Immature natural killer cell (primary cell): ENCODE data around the gene URI1. TPM values are rescaled to one million over a fixed set of nuclear protein-coding genes. Genes with fewer than 3 reads are reported as not detected.
"Not testable (repeated sequence)": the region's sequence is repeated elsewhere in the genome, so short reads cannot be mapped to it uniquely, and the experiment has no call there.

ENCODE experiments used
- DNase-seq, 3 donors: peaks; one replicate each; pipeline ENCODE4 v3.0.0; 2022; ENCODE audit warnings: mixed read lengths in 1 of 3
- H3K27ac Mint-ChIP-seq, 6 donors: one replicate each; pipeline ENCODE4 v1.8.0; 2020; ENCODE audit warnings: mixed read lengths in 6 of 6, mild to moderate bottlenecking in 5 of 6, inconsistent platforms in 4 of 6, moderate library complexity in 3 of 6
- H3K27me3 Mint-ChIP-seq, 3 donors: one replicate each; pipeline ENCODE4 v1.8.0; 2020 to 2021; ENCODE audit warnings: low read depth in 3 of 3, mild to moderate bottlenecking in 3 of 3, mixed read lengths in 3 of 3, moderate library complexity in 3 of 3, inconsistent platforms in 1 of 3
- H3K36me3 Mint-ChIP-seq, 3 donors: one replicate each; pipeline ENCODE4 v1.8.0; 2020; ENCODE audit warnings: mixed read lengths in 3 of 3, inconsistent platforms in 2 of 3, mild to moderate bottlenecking in 2 of 3
- H3K4me1 Mint-ChIP-seq, 2 donors: one replicate each; pipeline ENCODE4 v1.8.0; 2020; ENCODE audit warnings: inconsistent platforms in 2 of 2, mild to moderate bottlenecking in 2 of 2, mixed read lengths in 2 of 2, moderate library complexity in 1 of 2
- H3K4me3 Mint-ChIP-seq, 5 donors: one replicate each; pipeline ENCODE4 v1.8.0; 2020; ENCODE audit warnings: mild to moderate bottlenecking in 5 of 5, mixed read lengths in 5 of 5, inconsistent platforms in 3 of 5, moderate library complexity in 3 of 5
- H3K9me3 Mint-ChIP-seq, 6 donors: one replicate each; pipeline ENCODE4 v1.8.0; 2020; ENCODE audit warnings: mild to moderate bottlenecking in 6 of 6, mixed read lengths in 6 of 6, inconsistent platforms in 4 of 6, moderate library complexity in 3 of 6
- polyA plus RNA-seq, 3 donors: library from polyadenylated mRNA; unstranded; fragments of 300-500 nt; fragmentation: Illumina TruSeq; gene quantifications; one replicate each; pipeline ENCODE4 v1.2.3, GENCODE V29; 2021

Gene URI1
- polyA plus RNA-seq, 3 donors from 2014 or later: 15.6 to 24.6 (median 18.1) TPM

GRCh38 chr19:30028118-30028991, 86.3 kb downstream of the URI1 start:
- H3K27me3 Mint-ChIP-seq: no peaks in the 10 kb centered on the region
- H3K4me3 Mint-ChIP-seq: no peak overlapping the region

GRCh38 chr19:30028992-30029343, 86.9 kb downstream of the URI1 start:
- peaks cover 20 to 21% of the 10 kb centered on the region in 2 donors for H3K4me1 Mint-ChIP-seq
- no peak overlapping the region for H3K27ac Mint-ChIP-seq
- H3K9me3 Mint-ChIP-seq: no peaks in the 10 kb centered on the region
- H3K27me3 Mint-ChIP-seq: no peaks in the 10 kb centered on the region
- H3K36me3 Mint-ChIP-seq: peaks cover 15 to 32% (median 22%) of the 10 kb centered on the region in 3 donors
- no peak for DNase-seq
- H3K4me3 Mint-ChIP-seq: no peak overlapping the region

More at GRCh38 chr19:30028118-30028991, 86.3 kb downstream of the URI1 start:
- Mint-ChIP-seq H3K27ac (no peak overlapping the region), H3K4me1 (peaks cover 20 to 26% of the 10 kb centered on the region in 2 donors), H3K9me3 (no peaks in the 10 kb centered on the region), H3K36me3 (peaks cover 12 to 28% (median 16%) of the 10 kb centered on the region in 3 donors)
- no peak for DNase-seq

- Mint-ChIP-seq H3K27me3 (no peaks in the 10 kb centered on the region), H3K27ac (no peak overlapping the region), H3K4me3 (no peak overlapping the region), H3K9me3 (peaks cover 0 to 9% (median under 1%) of the 10 kb centered on the region in 6 donors), H3K36me3 (peaks cover 23 to 42% (median 31%) of the 10 kb centered on the region in 3 donors), H3K4me1 (peaks cover 20 to 21% of the 10 kb centered on the region in 2 donors)
- no peak for DNase-seq
Measured at GRCh38 chr19:30029721-30030510, 87.9 kb downstream of the URI1 start.

- Mint-ChIP-seq H3K27ac (peak overlapping the region in 1 of 6 donors; percentile 14), H3K9me3 (peaks cover 0 to 11% (median 2%) of the 10 kb centered on the region in 6 donors), H3K36me3 (peaks cover 54 to 76% (median 66%) of the 10 kb centered on the region in 3 donors), H3K4me1 (peaks cover 2 to 4% of the 10 kb centered on the region in 2 donors), H3K27me3 (peaks cover 0 to 1% (median 1%) of the 10 kb centered on the region in 3 donors), H3K4me3 (no peak overlapping the region)
- no peak for DNase-seq
Measured at GRCh38 chr19:30034321-30034720, 92.3 kb downstream of the URI1 start.

- no peak for DNase-seq
- Mint-ChIP-seq H3K27me3 (peaks cover 1 to 2% (median 1%) of the 10 kb centered on the region in 3 donors), H3K4me1 (no peaks in the 10 kb centered on the region), H3K27ac (no peak overlapping the region), H3K36me3 (peaks cover 49 to 63% (median 62%) of the 10 kb centered on the region in 3 donors), H3K9me3 (peaks cover 0 to 11% (median 2%) of the 10 kb centered on the region in 6 donors), H3K4me3 (no peak overlapping the region)
Measured at GRCh38 chr19:30036154-30037129, 94.4 kb downstream of the URI1 start.

- H3K36me3 Mint-ChIP-seq: peaks cover 44 to 61% (median 53%) of the 10 kb centered on the region in 3 donors
- DNase-seq: no peak
- H3K27me3 Mint-ChIP-seq: peaks cover 1 to 2% (median 1%) of the 10 kb centered on the region in 3 donors
- H3K4me1 Mint-ChIP-seq: no peaks in the 10 kb centered on the region
- peaks cover 0 to 11% (median 2%) of the 10 kb centered on the region in 6 donors for H3K9me3 Mint-ChIP-seq
- H3K4me3 Mint-ChIP-seq: no peak overlapping the region
- no peak overlapping the region for H3K27ac Mint-ChIP-seq
Measured at GRCh38 chr19:30037835-30038234, 95.8 kb downstream of the URI1 start.

GRCh38 chr19:30041931-30042330, 99.9 kb downstream of the URI1 start:
- H3K27me3 Mint-ChIP-seq, H3K27ac Mint-ChIP-seq, DNase-seq, H3K9me3 Mint-ChIP-seq, H3K4me3 Mint-ChIP-seq: not testable (repeated sequence)
- H3K36me3 Mint-ChIP-seq: peaks cover 12 to 28% (median 14%) of the 10 kb centered on the region in 3 donors
- H3K4me1 Mint-ChIP-seq: peaks cover 7 to 10% of the 10 kb centered on the region in 2 donors

- H3K9me3 Mint-ChIP-seq, H3K27me3 Mint-ChIP-seq, H3K27ac Mint-ChIP-seq, DNase-seq, H3K4me3 Mint-ChIP-seq: not testable (repeated sequence)
- peaks cover 13 to 19% of the 10 kb centered on the region in 2 donors for H3K4me1 Mint-ChIP-seq
- H3K36me3 Mint-ChIP-seq: peaks cover under 1 to 17% (median 3%) of the 10 kb centered on the region in 3 donors
Measured at GRCh38 chr19:30043008-30043407, 101.0 kb downstream of the URI1 start.

GRCh38 chr19:30044273-30045248, 102.5 kb downstream of the URI1 start:
- DNase-seq: no peak
- Mint-ChIP-seq H3K4me3 (no peak overlapping the region), H3K27ac (no peak overlapping the region), H3K4me1 (peaks cover 13 to 19% of the 10 kb centered on the region in 2 donors), H3K9me3 (no peaks in the 10 kb centered on the region), H3K36me3 (peaks cover 0 to 10% (median 0%) of the 10 kb centered on the region in 3 donors), H3K27me3 (peaks cover 0 to 2% (median 0%) of the 10 kb centered on the region in 3 donors)

- Mint-ChIP-seq H3K4me1 (peaks cover 13 to 19% of the 10 kb centered on the region in 2 donors), H3K36me3 (peaks cover 0 to 4% (median 0%) of the 10 kb centered on the region in 3 donors), H3K27ac (peak overlapping the region in 1 of 6 donors; percentile 40), H3K27me3 (no peaks in the 10 kb centered on the region), H3K9me3 (no peaks in the 10 kb centered on the region), H3K4me3 (no peak overlapping the region)
- DNase-seq: peak in 2 of 3 donors; percentile 4 to 7
Measured at GRCh38 chr19:30046522-30046921, 104.5 kb downstream of the URI1 start.

GRCh38 chr19:30047432-30047831, 105.4 kb downstream of the URI1 start:
- Mint-ChIP-seq H3K27me3 (no peaks in the 10 kb centered on the region), H3K4me3 (no peak overlapping the region), H3K36me3 (peaks cover 0 to 4% (median 0%) of the 10 kb centered on the region in 3 donors), H3K27ac (peak overlapping the region in 1 of 6 donors; percentile 12), H3K9me3 (no peaks in the 10 kb centered on the region), H3K4me1 (peaks cover 13 to 19% of the 10 kb centered on the region in 2 donors)
- no peak for DNase-seq

- no peak overlapping the region for H3K27ac Mint-ChIP-seq
- no peak for DNase-seq
- H3K36me3 Mint-ChIP-seq: peaks cover 0 to 4% (median 0%) of the 10 kb centered on the region in 3 donors
- H3K4me3 Mint-ChIP-seq: no peak overlapping the region
- H3K9me3 Mint-ChIP-seq: no peaks in the 10 kb centered on the region
- peaks cover 0 to 3% (median 0%) of the 10 kb centered on the region in 3 donors for H3K27me3 Mint-ChIP-seq
- H3K4me1 Mint-ChIP-seq: peaks cover 13 to 19% of the 10 kb centered on the region in 2 donors
Measured at GRCh38 chr19:30049226-30049625, 107.2 kb downstream of the URI1 start.
